Loucy (cell line): ENCODE data around the gene CLCNKA.

Experiments used
- H2AFZ ChIP-seq: fragments of 200-600 bp; sonication (generic); 2 replicates; pipeline ENCODE4 v1.6.0; 2016; ENCODE audit warnings: antibody characterized with exemption, mild to moderate bottlenecking, low read length, moderate library complexity
- H3F3A ChIP-seq: fragments of 200-600 bp; 2 replicates; pipeline ENCODE4 v1.6.0; 2016; ENCODE audit warnings: antibody characterized with exemption, low read depth, mild to moderate bottlenecking
- H3K27me3 ChIP-seq: fragments of 200-600 bp; sonication (generic); 2 replicates; pipeline ENCODE4 v1.6.1; 2014; ENCODE audit warnings: low read length, mild to moderate bottlenecking; ENCODE audit not compliant: insufficient read depth, poor library complexity, severe bottlenecking
- H3K36me3 ChIP-seq: fragments of 200-600 bp; sonication (generic); 2 replicates; pipeline ENCODE4 v1.6.1; 2016; ENCODE audit warnings: low read length; ENCODE audit not compliant: insufficient read depth
- H3K4me1 ChIP-seq: fragments of 200-600 bp; sonication (generic); 2 replicates; pipeline ENCODE4 v1.5.1; 2014; ENCODE audit warnings: low read length, mild to moderate bottlenecking; ENCODE audit not compliant: insufficient read depth, poor library complexity, severe bottlenecking
- H3K4me2 ChIP-seq: fragments of 200-600 bp; sonication (generic); 2 replicates; pipeline ENCODE4 v1.6.0; 2014; ENCODE audit warnings: antibody characterized with exemption, low read length, low read depth, mild to moderate bottlenecking; ENCODE audit not compliant: poor library complexity, severe bottlenecking
- H3K4me3 ChIP-seq: fragments of 200-600 bp; sonication (generic); 2 replicates; pipeline ENCODE4 v1.5.1; 2014; ENCODE audit warnings: low read length, mild to moderate bottlenecking, mixed read lengths; ENCODE audit not compliant: poor library complexity, severe bottlenecking
- H3K79me2 ChIP-seq: fragments of 200-600 bp; sonication (generic); 2 replicates; pipeline ENCODE4 v1.6.1; 2014; ENCODE audit warnings: low read length; ENCODE audit not compliant: insufficient read depth
- H3K9ac ChIP-seq: fragments of 200-600 bp; sonication (generic); 2 replicates; pipeline ENCODE4 v1.6.0; 2014; ENCODE audit warnings: mild to moderate bottlenecking, low read depth, low read length, moderate library complexity; ENCODE audit not compliant: poor library complexity, severe bottlenecking
- H3K9me2 ChIP-seq: fragments of 200-600 bp; sonication (generic); replicated peaks from 2 replicates; pipeline ENCODE4 v1.6.1; 2016; ENCODE audit warnings: low read depth, low read length, mixed read lengths
- H3K9me3 ChIP-seq: fragments of 200-600 bp; sonication (generic); 2 replicates; pipeline ENCODE4 v1.6.1; 2014; ENCODE audit warnings: mild to moderate bottlenecking, antibody characterized with exemption, low read length, low read depth; ENCODE audit not compliant: insufficient read depth
- H4K20me1 ChIP-seq: fragments of 200-600 bp; sonication (generic); 2 replicates; pipeline ENCODE4 v1.6.0; 2014; ENCODE audit warnings: antibody characterized with exemption, low read length, mild to moderate bottlenecking; ENCODE audit not compliant: insufficient read depth, poor library complexity, severe bottlenecking
- EZH2phosphoT487 ChIP-seq: fragments of 200-600 bp; IDR thresholded peaks from 2 replicates; pipeline ENCODE4 v1.6.1; 2018; ENCODE audit warnings: antibody characterized with exemption, mild to moderate bottlenecking, moderate library complexity, borderline replicate concordance
- TF ChIP-seq, protein P1 (sequence below): fragments of 200-600 bp; sonication (generic); conservative IDR thresholded peaks from 2 replicates; pipeline ENCODE4 v1.5.1; 2014; ENCODE audit warnings: mild to moderate bottlenecking, antibody characterized with exemption, low read length

The CLCNKA gene

DNA sequence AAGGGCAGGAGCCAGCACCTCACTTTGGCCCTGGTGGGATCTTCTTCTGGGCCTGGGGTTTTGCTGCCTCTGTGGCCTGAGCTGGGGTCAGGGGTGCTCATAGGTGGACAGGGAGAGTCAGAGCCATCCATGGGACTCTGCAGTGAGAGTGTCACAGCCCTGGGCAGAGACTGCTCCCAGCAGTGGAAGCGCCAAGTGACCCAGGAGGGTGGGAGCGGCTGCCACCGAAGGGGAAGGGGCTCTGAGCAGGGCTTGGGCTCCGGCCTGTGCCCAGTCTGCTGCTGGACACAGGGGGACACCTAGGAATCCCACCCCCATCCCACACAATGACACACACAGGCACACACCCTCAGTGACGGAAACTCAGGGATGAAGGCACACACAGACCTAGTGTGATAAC, 22.1 kb downstream of the CLCNKA start:
- Histone ChIP-seq H3F3A (no peaks in the 10 kb centered on the region), H3K9me2 (no peaks in the 10 kb centered on the region), H3K27me3 (no peaks in the 10 kb centered on the region), H3K4me2 (no peak overlapping the region), H4K20me1 (no peaks in the 10 kb centered on the region), H2AFZ (no peak overlapping the region), H3K36me3 (no peaks in the 10 kb centered on the region), H3K4me1 (no peaks in the 10 kb centered on the region), H3K4me3 (no peak overlapping the region), H3K79me2 (no peaks in the 10 kb centered on the region), H3K9me3 (no peaks in the 10 kb centered on the region), H3K9ac (no peak overlapping the region)
- TF ChIP-seq EZH2phosphoT487, result no peak
- TF ChIP-seq, protein P1, sequence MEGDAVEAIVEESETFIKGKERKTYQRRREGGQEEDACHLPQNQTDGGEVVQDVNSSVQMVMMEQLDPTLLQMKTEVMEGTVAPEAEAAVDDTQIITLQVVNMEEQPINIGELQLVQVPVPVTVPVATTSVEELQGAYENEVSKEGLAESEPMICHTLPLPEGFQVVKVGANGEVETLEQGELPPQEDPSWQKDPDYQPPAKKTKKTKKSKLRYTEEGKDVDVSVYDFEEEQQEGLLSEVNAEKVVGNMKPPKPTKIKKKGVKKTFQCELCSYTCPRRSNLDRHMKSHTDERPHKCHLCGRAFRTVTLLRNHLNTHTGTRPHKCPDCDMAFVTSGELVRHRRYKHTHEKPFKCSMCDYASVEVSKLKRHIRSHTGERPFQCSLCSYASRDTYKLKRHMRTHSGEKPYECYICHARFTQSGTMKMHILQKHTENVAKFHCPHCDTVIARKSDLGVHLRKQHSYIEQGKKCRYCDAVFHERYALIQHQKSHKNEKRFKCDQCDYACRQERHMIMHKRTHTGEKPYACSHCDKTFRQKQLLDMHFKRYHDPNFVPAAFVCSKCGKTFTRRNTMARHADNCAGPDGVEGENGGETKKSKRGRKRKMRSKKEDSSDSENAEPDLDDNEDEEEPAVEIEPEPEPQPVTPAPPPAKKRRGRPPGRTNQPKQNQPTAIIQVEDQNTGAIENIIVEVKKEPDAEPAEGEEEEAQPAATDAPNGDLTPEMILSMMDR, result no peak

DNA sequence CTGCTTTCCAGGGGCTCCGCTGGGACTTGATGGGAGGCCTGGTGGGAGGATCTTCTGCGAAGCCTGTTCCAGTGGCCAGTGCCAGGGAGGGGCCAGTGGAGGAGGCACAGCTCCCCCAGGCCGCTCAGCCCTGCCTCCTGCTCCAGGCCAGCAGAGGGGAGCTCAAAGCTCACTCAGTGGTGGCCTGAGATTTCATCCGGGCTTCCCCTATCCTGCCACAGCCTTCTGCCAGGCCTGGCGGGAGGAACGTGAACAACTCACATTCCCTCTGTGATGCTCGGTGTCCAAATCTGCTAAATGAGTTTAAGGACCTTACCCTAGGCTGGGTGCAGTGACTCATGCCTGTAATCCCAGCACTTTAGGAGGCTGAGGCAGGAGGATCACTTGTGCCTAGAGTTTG, 25.0 kb downstream of the CLCNKA start:
- H3K36me3 ChIP-seq, result no peaks in the 10 kb centered on the region
- no peak overlapping the region for H2AFZ ChIP-seq
- no peaks in the 10 kb centered on the region for H3K79me2 ChIP-seq
- H4K20me1 ChIP-seq, result no peaks in the 10 kb centered on the region
- H3K4me1 ChIP-seq, result no peaks in the 10 kb centered on the region
- no peaks in the 10 kb centered on the region for H3F3A ChIP-seq
- no peak overlapping the region for H3K4me2 ChIP-seq
- no peak for TF ChIP-seq EZH2phosphoT487
- TF ChIP-seq, protein P1, result no peak
- no peaks in the 10 kb centered on the region for H3K27me3 ChIP-seq
- H3K9me3 ChIP-seq, result no peaks in the 10 kb centered on the region
- H3K4me3 ChIP-seq, result no peak overlapping the region
- no peaks in the 10 kb centered on the region for H3K9me2 ChIP-seq
- H3K9ac ChIP-seq, result no peak overlapping the region

DNA sequence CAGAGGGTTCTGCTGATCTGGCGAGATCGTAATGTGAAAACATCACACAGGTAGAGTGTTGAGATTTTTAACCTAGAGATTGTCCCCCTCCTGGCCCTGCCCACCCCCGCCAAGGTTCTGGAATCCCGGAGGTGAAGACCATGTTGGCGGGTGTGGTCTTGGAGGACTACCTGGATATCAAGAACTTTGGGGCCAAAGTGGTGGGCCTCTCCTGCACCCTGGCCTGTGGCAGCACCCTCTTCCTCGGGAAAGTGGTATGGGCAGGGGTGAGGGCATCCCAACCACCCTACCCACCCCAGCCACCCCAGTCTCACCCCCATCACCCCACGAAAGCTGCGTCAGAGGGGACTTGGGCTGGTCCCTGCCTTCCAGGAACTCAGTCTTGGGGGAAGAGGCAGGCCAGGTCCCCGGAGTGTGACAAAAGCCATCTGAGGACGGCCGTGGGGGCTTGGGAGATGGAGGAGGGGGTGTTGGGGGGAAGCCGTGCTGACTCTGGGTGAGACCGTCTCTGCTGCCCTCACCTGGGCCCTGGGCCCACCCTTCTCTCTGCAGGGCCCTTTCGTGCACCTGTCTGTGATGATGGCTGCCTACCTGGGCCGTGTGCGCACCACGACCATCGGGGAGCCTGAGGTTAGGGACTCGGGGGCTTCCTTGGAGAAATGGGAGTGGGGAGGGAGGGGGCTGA, 26.1 kb downstream of the CLCNKA start:
- no peaks in the 10 kb centered on the region for H3K9me3 ChIP-seq
- H3K9me2 ChIP-seq, result no peaks in the 10 kb centered on the region
- no peak overlapping the region for H2AFZ ChIP-seq
- H3K79me2 ChIP-seq, result no peaks in the 10 kb centered on the region
- no peak overlapping the region for H3K9ac ChIP-seq
- H3K4me2 ChIP-seq, result no peak overlapping the region
- no peaks in the 10 kb centered on the region for H3K36me3 ChIP-seq
- no peak for TF ChIP-seq EZH2phosphoT487
- TF ChIP-seq, protein P1, result no peak
- H3F3A ChIP-seq, result no peaks in the 10 kb centered on the region
- H3K4me1 ChIP-seq, result no peaks in the 10 kb centered on the region
- no peak overlapping the region for H3K4me3 ChIP-seq
- H3K27me3 ChIP-seq, result no peaks in the 10 kb centered on the region
- H4K20me1 ChIP-seq, result no peaks in the 10 kb centered on the region
